Astrocyte (in vitro differentiated cells and primary cell): Measurements from ENCODE around the gene KIF25. TPM values are rescaled to one million over a fixed set of nuclear protein-coding genes. Genes with fewer than 3 reads are reported as not detected.

ENCODE experiments used
- DNase-seq: peaks from one replicate; pipeline ENCODE4 v3.0.0-alpha.2; 2010; ENCODE audit warnings: low read depth
- FAIRE-seq: peaks from 2 replicates; lab custom pipeline; 2011; peaks lifted over from hg19 to GRCh38; lab: Jason Lieb, UNC
- H2AFZ ChIP-seq: 2 replicates; pipeline ENCODE4 v1.6.0; 2012; ENCODE audit warnings: low read depth, low read length, inconsistent platforms
- H3K27ac ChIP-seq: 2 replicates; pipeline ENCODE4 v1.5.1; 2011; ENCODE audit warnings: low read depth, low read length, inconsistent platforms
- H3K27me3 ChIP-seq: 2 replicates; pipeline ENCODE4 v1.6.0; 2011; ENCODE audit warnings: low read length, inconsistent platforms; ENCODE audit not compliant: insufficient read depth
- H3K36me3 ChIP-seq: 2 replicates; pipeline ENCODE4 v1.5.1; 2011; ENCODE audit warnings: low read length, inconsistent platforms; ENCODE audit not compliant: insufficient read depth
- H3K4me1 ChIP-seq: 2 replicates; pipeline ENCODE4 v1.5.1; 2011; ENCODE audit warnings: low read length, inconsistent platforms; ENCODE audit not compliant: insufficient read depth
- H3K4me2 ChIP-seq: 2 replicates; pipeline ENCODE4 v1.6.0; 2012; ENCODE audit warnings: low read length, inconsistent platforms
- H3K4me3 ChIP-seq: 2 replicates; pipeline ENCODE4 v1.5.1; 2011; ENCODE audit warnings: low read depth, mild to moderate bottlenecking, low read length, inconsistent platforms; ENCODE audit not compliant: insufficient read depth
- H3K79me2 ChIP-seq: 2 replicates; pipeline ENCODE4 v1.6.0; 2012; ENCODE audit warnings: mild to moderate bottlenecking, low read length, inconsistent platforms; ENCODE audit not compliant: insufficient read depth
- H3K9ac ChIP-seq: 2 replicates; pipeline ENCODE4 v1.6.0; 2012; ENCODE audit warnings: mild to moderate bottlenecking, low read length, inconsistent platforms
- H3K9me3 ChIP-seq: 2 replicates; pipeline ENCODE4 v1.5.1; 2012; ENCODE audit warnings: low read depth, mild to moderate bottlenecking, low read length, inconsistent platforms; ENCODE audit not compliant: insufficient read depth
- H4K20me1 ChIP-seq: 2 replicates; pipeline ENCODE4 v1.6.0; 2012; ENCODE audit warnings: low read length, inconsistent platforms; ENCODE audit not compliant: insufficient read depth
- H3K27ac Mint-ChIP-seq: one replicate; pipeline ENCODE4 v1.8.0; 2021; ENCODE audit warnings: mild to moderate bottlenecking, mixed read lengths; ENCODE audit not compliant: unreplicated experiment
- H3K27me3 Mint-ChIP-seq: one replicate; pipeline ENCODE4 v1.8.0; 2021; ENCODE audit warnings: low read depth, mixed read lengths; ENCODE audit not compliant: unreplicated experiment
- H3K36me3 Mint-ChIP-seq: one replicate; pipeline ENCODE4 v1.8.0; 2021; ENCODE audit warnings: low read depth, mixed read lengths; ENCODE audit not compliant: unreplicated experiment
- H3K4me1 Mint-ChIP-seq: one replicate; pipeline ENCODE4 v1.8.0; 2021; ENCODE audit warnings: low read depth, mixed read lengths; ENCODE audit not compliant: unreplicated experiment
- H3K4me3 Mint-ChIP-seq: one replicate; pipeline ENCODE4 v1.8.0; 2021; ENCODE audit warnings: mild to moderate bottlenecking, moderate library complexity, mixed read lengths; ENCODE audit not compliant: unreplicated experiment
- H3K9me3 Mint-ChIP-seq: one replicate; pipeline ENCODE4 v1.8.0; 2021; ENCODE audit warnings: mild to moderate bottlenecking, mixed read lengths; ENCODE audit not compliant: unreplicated experiment
- CTCF ChIP-seq: IDR thresholded peaks from 2 replicates; pipeline ENCODE4 v1.5.1; 2011; ENCODE audit warnings: low read depth, mild to moderate bottlenecking, inconsistent platforms, low read length, moderate library complexity; ENCODE audit not compliant: insufficient read depth
- EZH2 ChIP-seq: IDR thresholded peaks from 2 replicates; pipeline ENCODE4 v1.6.1; 2012; ENCODE audit warnings: mild to moderate bottlenecking, low read length, inconsistent platforms; ENCODE audit not compliant: insufficient read depth
- total RNA-seq: library from RNA; stranded (reverse); gene quantifications from 2 replicates; pipeline ENCODE4 v1.2.1, GENCODE V29; 2021

The KIF25 gene
- total RNA-seq, 1 donor from 2014 or later: not detected

GRCh38 chr6:168039301-168039700 is 41.8 kb downstream of the KIF25 start:
- H3K4me3 ChIP-seq: no peak overlapping the region
- no peak overlapping the region for H3K9ac ChIP-seq
- DNase-seq (no peak), FAIRE-seq (no peak)
- H3K9me3 ChIP-seq: peaks cover 24% of the 10 kb centered on the region
- no peak overlapping the region for H2AFZ ChIP-seq
- no peaks in the 10 kb centered on the region for H4K20me1 ChIP-seq
- TF ChIP-seq EZH2 (no peak), CTCF (no peak)
- no peaks in the 10 kb centered on the region for H3K4me1 Mint-ChIP-seq
- H3K79me2 ChIP-seq: no peaks in the 10 kb centered on the region
- H3K27ac Mint-ChIP-seq: no peak overlapping the region
- no peaks in the 10 kb centered on the region for H3K36me3 ChIP-seq
- no peak overlapping the region for H3K4me2 ChIP-seq
- H3K4me3 Mint-ChIP-seq: no peak overlapping the region
- H3K4me1 ChIP-seq: peaks cover 8% of the 10 kb centered on the region
- no peaks in the 10 kb centered on the region for H3K27me3 ChIP-seq
- no peaks in the 10 kb centered on the region for H3K36me3 Mint-ChIP-seq
- no peak overlapping the region for H3K27ac ChIP-seq
- H3K9me3 Mint-ChIP-seq: peaks cover 38% of the 10 kb centered on the region
- no peaks in the 10 kb centered on the region for H3K27me3 Mint-ChIP-seq

DNA sequence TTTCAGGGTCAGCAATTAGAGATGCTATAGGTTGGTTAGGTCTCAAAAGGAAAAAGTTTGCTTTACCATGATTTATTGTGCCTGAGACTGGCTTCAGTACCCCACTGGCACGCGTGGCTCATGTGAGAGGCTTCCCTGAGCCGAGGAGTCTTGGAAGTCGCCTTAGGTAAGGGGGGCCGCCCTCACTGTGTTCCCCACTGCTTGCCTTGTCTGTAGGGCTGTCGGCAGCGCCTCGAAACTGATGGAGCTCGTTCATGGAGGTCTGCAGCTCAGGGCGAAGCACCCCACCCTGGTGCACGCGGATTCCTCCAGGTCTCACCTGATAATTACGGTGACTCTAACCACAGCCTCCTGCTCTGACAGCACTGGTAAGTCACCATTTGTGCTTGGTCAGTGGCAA is 42.4 kb downstream of the KIF25 start:
- Mint-ChIP-seq H3K27me3 (peaks cover 2% of the 10 kb centered on the region), H3K4me3 (no peak overlapping the region), H3K9me3 (peaks cover 36% of the 10 kb centered on the region), H3K27ac (no peak overlapping the region), H3K4me1 (no peaks in the 10 kb centered on the region), H3K36me3 (no peaks in the 10 kb centered on the region)
- Histone ChIP-seq H3K27ac (no peak overlapping the region), H2AFZ (no peak overlapping the region), H3K9me3 (peaks cover 24% of the 10 kb centered on the region), H3K4me2 (no peak overlapping the region), H3K9ac (no peak overlapping the region), H3K79me2 (no peaks in the 10 kb centered on the region), H4K20me1 (no peaks in the 10 kb centered on the region), H3K4me1 (peaks cover 8% of the 10 kb centered on the region), H3K27me3 (no peaks in the 10 kb centered on the region), H3K36me3 (no peaks in the 10 kb centered on the region), H3K4me3 (no peak overlapping the region)
- FAIRE-seq (no peak), DNase-seq (no peak)
- no peak for TF ChIP-seq EZH2
- no peak for TF ChIP-seq CTCF

DNA sequence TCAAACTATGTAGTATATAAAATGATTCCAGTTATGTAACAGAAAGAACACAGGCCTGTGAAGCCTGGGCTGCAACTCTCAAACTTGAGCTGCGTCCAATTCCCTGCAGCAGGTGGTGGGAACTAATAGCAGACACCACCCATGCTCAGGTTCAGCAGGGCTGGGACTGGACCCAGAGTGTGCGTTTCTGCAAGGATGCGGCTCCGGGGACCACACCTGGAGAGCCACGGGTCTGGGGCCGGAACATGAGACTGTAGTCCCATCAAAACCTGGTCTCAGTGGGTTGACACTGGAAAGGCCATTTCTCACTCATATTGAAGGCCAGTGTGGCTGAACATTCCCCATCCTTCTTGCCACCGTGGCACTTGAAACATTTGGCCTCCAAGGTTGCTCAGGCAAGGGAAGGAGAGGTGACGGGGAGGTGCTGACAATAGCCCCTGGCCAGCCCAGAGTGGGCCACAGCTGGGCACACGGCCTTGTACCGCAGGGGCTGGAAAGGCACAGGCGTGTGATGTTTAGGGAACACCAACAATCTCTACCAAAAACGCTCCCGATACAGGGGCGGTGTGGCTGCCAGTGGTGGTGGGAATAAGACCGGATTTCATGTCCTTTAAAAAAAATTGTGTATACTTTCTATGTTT is 43.5 kb downstream of the KIF25 start:
- H3K27ac Mint-ChIP-seq: no peak overlapping the region
- H3K9me3 ChIP-seq: peaks cover 24% of the 10 kb centered on the region
- no peak for TF ChIP-seq EZH2
- no peak for TF ChIP-seq CTCF
- H3K4me1 Mint-ChIP-seq: no peaks in the 10 kb centered on the region
- no peak overlapping the region for H3K9ac ChIP-seq
- FAIRE-seq (no peak), DNase-seq (no peak)
- H3K36me3 Mint-ChIP-seq: no peaks in the 10 kb centered on the region
- no peak overlapping the region for H3K4me3 ChIP-seq
- H3K79me2 ChIP-seq: no peaks in the 10 kb centered on the region
- H3K9me3 Mint-ChIP-seq: peaks cover 34% of the 10 kb centered on the region
- no peaks in the 10 kb centered on the region for H3K27me3 ChIP-seq
- no peaks in the 10 kb centered on the region for H4K20me1 ChIP-seq
- no peaks in the 10 kb centered on the region for H3K36me3 ChIP-seq
- peaks cover 3% of the 10 kb centered on the region for H3K4me1 ChIP-seq
- no peak overlapping the region for H2AFZ ChIP-seq
- H3K27ac ChIP-seq: no peak overlapping the region
- H3K27me3 Mint-ChIP-seq: peaks cover 2% of the 10 kb centered on the region
- no peak overlapping the region for H3K4me2 ChIP-seq
- no peak overlapping the region for H3K4me3 Mint-ChIP-seq
